HG03196 (cell line): ENCODE data around the gene PTGDS.

Experiments
- ATAC-seq: cut with Tn5 transposase; IDR thresholded peaks from one replicate; pipeline ENCODE4 v1.9.1; 2021; ENCODE audit not compliant: unreplicated experiment

Gene PTGDS

GRCh38 chr9:136945333-136946227 lies 31.7 kb upstream of the PTGDS start:
- ATAC-seq = no peak

- ATAC-seq = no peak
Measured at GRCh38 chr9:136946228-136947027, 30.9 kb upstream of the PTGDS start.

GRCh38 chr9:136947028-136947891 lies 30.0 kb upstream of the PTGDS start:
- no peak for ATAC-seq

DNA sequence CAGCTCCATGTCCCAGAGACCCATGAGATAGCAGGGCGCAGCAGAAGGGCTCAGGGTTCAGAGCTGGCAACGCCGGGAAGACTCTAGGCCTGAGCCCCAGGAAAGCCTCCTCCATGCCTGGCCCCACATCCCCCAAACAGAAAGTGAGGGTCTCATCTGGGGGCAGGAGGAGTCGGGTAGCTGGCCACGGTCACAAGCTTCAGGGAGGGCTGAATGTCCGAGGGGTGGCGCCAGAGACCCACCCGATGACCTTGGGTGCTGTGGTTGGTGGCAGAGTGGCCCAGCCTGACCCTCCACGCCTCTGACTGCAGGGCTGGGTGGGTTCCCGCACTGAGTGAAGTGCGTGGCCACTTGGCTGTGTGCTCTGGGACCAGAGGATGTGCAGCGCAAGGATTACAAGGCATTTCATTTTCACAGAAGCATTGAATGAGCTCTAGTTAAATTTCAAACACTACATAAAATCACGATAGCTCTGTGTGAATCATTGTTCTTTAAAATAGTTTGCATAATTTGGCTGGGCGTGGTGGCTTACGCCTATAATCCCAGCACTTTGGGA lies 29.3 kb upstream of the PTGDS start:
- ATAC-seq = no peak

- ATAC-seq = no peak
Measured at GRCh38 chr9:136949239-136949816, 28.0 kb upstream of the PTGDS start.

DNA sequence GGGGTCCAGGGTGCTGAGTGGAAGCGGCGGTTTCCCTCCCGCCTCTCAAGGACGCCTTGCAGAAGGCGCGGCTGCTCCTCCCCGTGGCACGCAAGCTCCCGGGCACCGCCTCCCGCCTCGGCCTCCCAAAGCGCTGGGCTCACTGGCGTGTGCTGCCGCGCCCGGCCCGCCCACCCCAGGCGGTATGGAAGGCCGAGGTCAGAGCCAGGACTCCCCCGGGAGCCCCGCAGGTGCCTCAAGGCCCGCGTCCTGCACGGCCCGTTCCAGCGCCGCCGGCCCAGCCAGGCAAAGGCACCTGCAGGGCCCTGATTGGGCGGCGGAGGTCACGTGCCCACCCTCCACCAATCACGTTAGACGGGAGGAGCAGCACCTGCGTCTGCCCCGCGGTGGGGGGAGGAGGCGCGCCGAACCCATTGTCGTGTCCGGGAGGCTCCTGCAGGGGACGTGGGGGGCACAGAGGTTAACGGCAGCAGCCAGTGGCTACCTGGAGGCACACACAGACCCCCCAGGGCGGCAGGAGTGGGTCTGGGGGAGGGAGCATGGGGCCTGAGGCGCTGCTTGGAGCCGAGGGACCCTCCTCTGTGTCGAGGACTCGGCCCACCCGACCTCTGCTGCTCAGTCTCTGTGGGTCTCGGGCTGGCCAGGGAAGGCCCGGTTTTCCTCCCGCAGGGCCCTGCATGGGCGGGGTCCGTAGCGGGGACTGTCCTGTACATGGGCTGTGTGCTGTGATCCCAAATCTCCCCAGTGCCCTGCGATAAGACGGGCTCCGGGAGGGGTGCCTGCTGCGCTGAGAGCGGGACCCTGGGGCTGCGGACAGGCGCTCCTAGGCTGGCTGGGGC lies 27.3 kb upstream of the PTGDS start:
- peak; percentile 77 for ATAC-seq

DNA sequence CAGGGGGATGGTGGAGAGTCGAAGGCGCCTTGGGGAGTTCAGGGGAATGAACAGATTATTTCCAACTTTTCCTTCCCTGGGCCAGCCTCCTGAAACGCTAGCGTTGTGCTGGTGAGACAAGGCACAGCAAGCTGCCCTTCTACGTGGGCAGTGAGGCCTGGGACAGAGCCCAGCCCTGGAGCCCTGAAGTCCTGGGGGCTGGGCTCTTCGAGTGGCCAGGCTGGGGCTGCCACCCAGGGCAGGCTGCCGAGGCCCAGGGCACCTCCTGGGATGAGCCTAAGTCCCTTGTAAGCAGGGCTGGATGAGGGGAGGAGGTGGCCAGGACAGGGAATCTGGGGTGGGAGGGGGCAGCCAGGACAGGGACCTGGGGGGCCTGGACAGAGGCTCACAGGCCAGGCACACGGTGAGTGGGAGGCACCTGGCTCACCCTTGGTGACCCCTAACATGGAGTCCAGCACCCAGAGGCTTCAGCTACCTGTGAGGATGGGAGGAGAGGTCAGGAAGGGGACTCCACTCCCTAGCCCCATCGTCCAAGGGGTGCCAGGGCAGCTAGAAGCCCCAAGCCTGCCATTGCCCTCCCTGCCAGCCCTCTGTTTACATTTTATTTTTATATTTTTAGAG lies 26.5 kb upstream of the PTGDS start:
- ATAC-seq = no peak

- ATAC-seq = no peak
Measured at GRCh38 chr9:136951541-136952320, 25.6 kb upstream of the PTGDS start, which contains the start of gene LCN12. Gene LCN12, plus strand, starts transcription at chr9:136952273. Its CDS starts 55 bp downstream, at chr9:136952328.

GRCh38 chr9:136952321-136952850 lies 24.9 kb upstream of the PTGDS start:
- ATAC-seq = no peak

DNA sequence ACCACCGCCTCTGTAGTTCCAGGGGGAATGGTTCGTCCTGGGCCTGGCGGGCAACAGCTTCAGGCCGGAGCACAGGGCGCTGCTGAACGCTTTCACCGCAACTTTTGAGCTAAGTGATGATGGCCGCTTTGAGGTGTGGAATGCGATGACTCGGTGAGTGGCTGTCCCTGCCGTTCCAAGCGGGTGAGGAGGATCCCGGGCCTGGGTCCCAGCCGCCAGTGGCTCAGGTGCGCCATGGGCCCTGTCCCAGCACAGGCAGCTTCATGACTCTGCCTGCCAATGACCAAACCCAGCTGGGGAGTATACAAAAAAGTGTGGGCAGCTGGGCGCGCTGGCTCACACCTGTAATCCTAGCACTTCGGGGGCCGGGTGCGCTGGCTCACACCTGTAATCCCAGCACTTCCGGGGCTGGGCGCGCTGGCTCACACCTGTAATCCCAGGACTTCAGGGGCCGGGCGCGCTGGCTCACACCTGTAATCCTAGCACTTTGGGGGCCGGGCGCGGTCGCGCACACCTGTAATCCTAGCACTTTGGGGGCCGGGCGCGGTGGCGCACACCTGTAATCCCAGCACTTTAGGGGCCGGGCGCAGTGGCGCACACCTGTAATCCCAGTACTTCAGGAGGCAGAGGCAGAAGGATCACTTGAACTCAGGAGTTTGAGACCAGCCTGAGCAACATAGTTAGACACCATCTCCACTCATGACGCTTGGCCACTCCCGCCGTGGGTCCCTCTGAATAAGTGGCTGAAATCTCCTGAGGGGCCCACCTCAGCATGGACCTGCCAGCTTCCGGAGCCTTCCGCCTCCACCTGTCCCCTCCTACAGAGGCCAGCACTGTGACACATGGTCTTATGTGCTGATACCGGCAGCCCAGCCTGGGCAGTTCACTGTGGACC lies 24.2 kb upstream of the PTGDS start:
- no peak for ATAC-seq

GRCh38 chr9:136953771-136954269 lies 23.5 kb upstream of the PTGDS start:
- no peak for ATAC-seq

GRCh38 chr9:136954270-136955083 lies 22.8 kb upstream of the PTGDS start:
- ATAC-seq = no peak

DNA sequence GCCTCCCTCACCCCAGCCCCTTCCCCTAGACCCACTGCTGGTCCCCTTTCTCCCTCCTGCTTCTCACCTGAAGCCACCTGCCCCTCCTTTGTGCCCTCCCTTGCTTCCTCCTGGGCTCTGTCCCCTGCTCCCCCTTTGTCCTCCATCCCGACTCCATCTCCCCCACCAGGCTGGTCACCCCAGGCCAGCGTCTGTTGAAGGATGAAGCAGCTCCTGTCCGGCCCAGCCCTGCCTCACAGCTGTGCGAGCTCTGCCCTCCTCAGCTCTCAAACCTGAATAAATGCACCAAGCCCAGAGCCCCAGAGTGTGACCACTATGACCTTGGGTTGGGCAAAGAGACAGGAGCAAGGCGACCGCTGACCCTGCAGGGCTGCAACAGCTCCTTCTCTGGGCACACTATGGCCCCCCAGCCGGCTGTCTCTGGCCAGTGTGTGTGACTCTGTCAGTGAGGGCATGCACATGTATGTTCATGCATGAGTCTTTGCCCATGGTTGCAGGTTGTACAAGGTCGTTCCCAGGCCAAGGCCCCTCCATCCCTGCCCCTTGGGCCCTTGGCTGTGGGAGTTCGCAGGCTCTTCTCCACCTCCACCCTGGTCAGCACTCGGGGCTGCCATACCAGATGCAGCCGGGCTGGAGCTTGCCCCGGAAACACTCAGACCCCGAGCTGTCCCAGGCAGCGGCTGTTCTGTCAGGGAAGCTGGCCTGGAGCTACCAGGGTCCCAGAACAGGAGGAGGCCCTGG lies 21.9 kb upstream of the PTGDS start:
- no peak for ATAC-seq

DNA sequence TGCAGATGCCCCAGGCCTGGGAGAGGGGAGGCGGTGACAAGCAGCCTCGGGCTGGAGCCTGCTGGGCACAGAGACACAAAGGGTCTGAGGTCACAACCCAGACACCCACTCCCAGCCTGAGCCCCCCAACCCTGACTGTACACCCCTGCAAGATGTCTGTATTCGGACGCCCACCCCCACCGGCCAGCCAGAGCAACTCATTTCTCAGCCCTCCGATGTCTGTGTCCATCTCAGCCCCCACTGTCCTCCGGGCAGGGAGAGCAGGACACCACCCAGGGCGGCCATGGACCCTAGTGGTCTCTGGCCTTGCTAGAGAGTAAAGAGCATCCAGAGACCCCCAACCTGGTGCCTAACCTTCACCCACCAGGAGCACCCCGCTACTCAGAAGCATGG lies 21.4 kb upstream of the PTGDS start:
- ATAC-seq = no peak

GRCh38 chr9:136956604-136957003 lies 20.7 kb upstream of the PTGDS start:
- ATAC-seq = no peak
